Activated CD8-positive, alpha-beta T cell treated with anti-CD3 and anti-CD28 coated beads, Interleukin-2, amount 10 ng/mL, durations not matched to agents 7 days and 5 days (primary cell): ENCODE data around the gene MYO18A. TPM values are rescaled to one million over a fixed set of nuclear protein-coding genes. Genes with fewer than 3 reads are reported as not detected.

ENCODE experiments used
- ATAC-seq: fragments of 150-1000 bp; cut with Tn5 transposase; one replicate; pipeline ENCODE4 v1.10.0; 2021; ENCODE audit warnings: moderate library complexity
- CTCF ChIA-PET: fragments of 350-600 bp; sonication (Branson Sonifier 250); formaldehyde crosslinking; loops from one replicate; lab custom pipeline; 2021; ENCODE audit warnings: antibody characterized with exemption; lab: Charles Lee
- POLR2A ChIA-PET: fragments of 350-600 bp; sonication (Branson Sonifier 250); formaldehyde crosslinking; loops from one replicate; lab custom pipeline; 2021; ENCODE audit warnings: antibody characterized with exemption; lab: Charles Lee
- DNase-seq: peaks from one replicate; pipeline ENCODE4 v3.0.0-alpha.2; 2020
- H3K27ac Mint-ChIP-seq: one replicate; pipeline ENCODE4 v1.8.0; 2021; ENCODE audit warnings: mild to moderate bottlenecking, mixed read lengths
- H3K27me3 Mint-ChIP-seq: one replicate; pipeline ENCODE4 v1.8.0; 2021; ENCODE audit warnings: low read depth, mixed read lengths
- H3K36me3 Mint-ChIP-seq: one replicate; pipeline ENCODE4 v1.8.0; 2021; ENCODE audit warnings: low read depth, mixed read lengths
- H3K4me1 Mint-ChIP-seq: one replicate; pipeline ENCODE4 v1.8.0; 2021; ENCODE audit warnings: low read depth, mixed read lengths
- H3K4me3 Mint-ChIP-seq: one replicate; pipeline ENCODE4 v1.8.0; 2021; ENCODE audit warnings: mild to moderate bottlenecking, mixed read lengths
- H3K9me3 Mint-ChIP-seq: one replicate; pipeline ENCODE4 v1.8.0; 2022; ENCODE audit warnings: mixed read lengths; ENCODE audit not compliant: insufficient read depth
- total RNA-seq, 2 experiments: library from RNA; stranded (reverse); gene quantifications; one replicate each; pipeline ENCODE4 v1.2.3, GENCODE V29; 2021

Gene MYO18A
- total RNA-seq, 2 experiments from 2014 or later = 53.4 to 53.8 TPM

DNA sequence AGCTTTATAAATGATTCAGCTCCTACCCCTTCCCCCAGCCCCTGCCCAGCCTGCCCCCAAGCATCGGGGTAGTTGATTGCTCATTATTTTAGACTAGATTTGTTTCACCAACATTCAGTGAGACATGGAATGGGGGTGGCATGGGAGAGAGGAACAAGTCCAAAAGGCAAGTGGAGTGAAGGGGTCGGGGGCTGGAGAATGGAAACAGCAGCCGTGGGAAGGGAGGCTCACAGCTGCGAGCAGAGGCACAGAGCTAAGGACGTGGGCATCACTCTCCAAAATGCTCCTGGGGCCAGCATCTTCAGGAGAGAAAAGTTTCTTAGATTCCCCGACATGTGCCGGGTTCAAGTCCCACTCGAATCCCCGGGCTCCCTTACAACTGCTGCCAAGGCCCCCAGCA lies 118.0 kb downstream of the MYO18A start:
- peaks cover 4% of the 10 kb centered on the region for H3K27me3 Mint-ChIP-seq
- ATAC-seq (no peak), DNase-seq (no peak)
- no peak overlapping the region for H3K27ac Mint-ChIP-seq
- no peaks in the 10 kb centered on the region for H3K4me1 Mint-ChIP-seq
- no peaks in the 10 kb centered on the region for H3K9me3 Mint-ChIP-seq
- no peaks in the 10 kb centered on the region for H3K36me3 Mint-ChIP-seq
- no peak overlapping the region for H3K4me3 Mint-ChIP-seq
- POLR2A ChIA-PET = no interaction called here
- CTCF ChIA-PET = no interaction called here

DNA sequence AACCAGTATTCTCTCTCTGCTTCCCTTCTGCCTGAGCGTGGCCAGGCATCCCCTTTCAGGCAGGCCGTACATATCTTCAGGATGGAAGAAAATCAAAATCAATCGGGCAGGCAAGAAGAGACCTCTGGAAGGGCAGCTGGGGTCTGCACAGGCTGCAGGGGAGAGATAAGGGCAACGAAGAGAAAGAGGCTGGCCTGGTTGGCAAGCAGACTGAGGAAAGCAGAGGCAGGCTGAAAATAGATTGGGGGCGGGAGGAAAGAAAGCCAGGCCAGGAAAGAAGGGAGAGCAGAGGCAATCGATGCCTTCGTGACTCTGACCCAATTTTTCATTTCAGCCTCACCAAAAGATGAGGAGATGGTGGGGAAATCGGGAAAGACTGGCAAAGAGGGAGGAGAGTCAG lies 119.2 kb downstream of the MYO18A start:
- no peak for DNase-seq
- no peak overlapping the region for H3K27ac Mint-ChIP-seq
- H3K4me3 Mint-ChIP-seq = no peak overlapping the region
- peaks cover 8% of the 10 kb centered on the region for H3K27me3 Mint-ChIP-seq
- no peak for ATAC-seq
- ChIA-PET POLR2A (no interaction called here), CTCF (no interaction called here)
- no peaks in the 10 kb centered on the region for H3K36me3 Mint-ChIP-seq
- H3K9me3 Mint-ChIP-seq = no peaks in the 10 kb centered on the region
- H3K4me1 Mint-ChIP-seq = no peaks in the 10 kb centered on the region

GRCh38 chr17:29060475-29060874 lies 119.7 kb downstream of the MYO18A start:
- CTCF ChIA-PET = no interaction called here
- H3K9me3 Mint-ChIP-seq = no peaks in the 10 kb centered on the region
- H3K27me3 Mint-ChIP-seq = peaks cover 8% of the 10 kb centered on the region
- no peak overlapping the region for H3K4me3 Mint-ChIP-seq
- DNase-seq (no peak), ATAC-seq (no peak)
- H3K4me1 Mint-ChIP-seq = no peaks in the 10 kb centered on the region
- POLR2A ChIA-PET = no interaction called here
- H3K27ac Mint-ChIP-seq = no peak overlapping the region
- H3K36me3 Mint-ChIP-seq = no peaks in the 10 kb centered on the region

DNA sequence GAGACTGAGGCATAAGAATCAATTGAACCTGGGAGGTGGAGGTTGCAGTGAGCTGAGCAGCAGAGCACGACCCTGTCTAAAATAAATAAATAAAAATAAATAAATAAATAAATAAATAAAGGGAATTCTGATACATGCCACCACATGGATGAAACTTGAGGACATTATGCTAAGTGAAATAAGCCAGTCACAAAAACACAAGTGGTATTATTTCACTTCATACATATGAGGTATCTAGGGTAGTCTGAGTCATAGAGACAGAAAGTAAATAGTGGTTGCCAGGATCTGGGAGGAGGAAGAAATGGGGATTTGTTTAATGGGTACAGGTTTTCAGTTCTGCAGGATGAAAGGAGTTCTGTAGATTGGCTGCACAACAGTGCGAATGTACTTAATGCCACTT lies 120.9 kb downstream of the MYO18A start:
- DNase-seq = no peak
- Mint-ChIP-seq H3K9me3 (no peaks in the 10 kb centered on the region), H3K27me3 (peaks cover 8% of the 10 kb centered on the region), H3K4me1 (no peaks in the 10 kb centered on the region), H3K36me3 (no peaks in the 10 kb centered on the region), H3K4me3 (no peak overlapping the region), H3K27ac (no peak overlapping the region)
- POLR2A ChIA-PET = no interaction called here
- ATAC-seq = no peak
- CTCF ChIA-PET = no interaction called here

DNA sequence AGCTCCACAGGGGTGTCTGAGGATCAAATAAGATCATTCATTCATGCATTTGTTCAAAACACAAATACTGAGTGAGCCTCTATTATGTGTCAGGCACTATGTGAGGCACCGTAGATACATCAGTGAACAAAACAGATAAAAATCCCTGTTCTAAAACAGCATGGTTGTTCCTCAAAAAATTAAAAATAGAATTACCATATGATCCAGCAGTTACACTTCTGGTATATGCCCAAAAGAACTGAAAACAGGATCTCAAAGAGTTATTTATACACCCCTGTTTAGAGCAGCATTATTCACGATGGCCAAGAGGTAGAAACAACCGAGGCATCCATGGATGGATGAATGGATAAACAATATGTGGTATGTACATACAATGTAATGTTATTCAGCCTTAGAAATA lies 121.8 kb downstream of the MYO18A start:
- ChIA-PET CTCF (no interaction called here), POLR2A (no interaction called here)
- no peak for ATAC-seq
- Mint-ChIP-seq H3K36me3 (no peaks in the 10 kb centered on the region), H3K27me3 (peaks cover 8% of the 10 kb centered on the region), H3K4me1 (no peaks in the 10 kb centered on the region), H3K9me3 (no peaks in the 10 kb centered on the region), H3K4me3 (no peak overlapping the region), H3K27ac (no peak overlapping the region)
- no peak for DNase-seq

GRCh38 chr17:29057361-29057760 lies 122.8 kb downstream of the MYO18A start:
- POLR2A ChIA-PET = no interaction called here
- no peaks in the 10 kb centered on the region for H3K36me3 Mint-ChIP-seq
- ATAC-seq (no peak), DNase-seq (no peak)
- peaks cover 8% of the 10 kb centered on the region for H3K27me3 Mint-ChIP-seq
- CTCF ChIA-PET = no interaction called here
- H3K4me1 Mint-ChIP-seq = no peaks in the 10 kb centered on the region
- H3K4me3 Mint-ChIP-seq = no peak overlapping the region
- no peak overlapping the region for H3K27ac Mint-ChIP-seq
- no peaks in the 10 kb centered on the region for H3K9me3 Mint-ChIP-seq

DNA sequence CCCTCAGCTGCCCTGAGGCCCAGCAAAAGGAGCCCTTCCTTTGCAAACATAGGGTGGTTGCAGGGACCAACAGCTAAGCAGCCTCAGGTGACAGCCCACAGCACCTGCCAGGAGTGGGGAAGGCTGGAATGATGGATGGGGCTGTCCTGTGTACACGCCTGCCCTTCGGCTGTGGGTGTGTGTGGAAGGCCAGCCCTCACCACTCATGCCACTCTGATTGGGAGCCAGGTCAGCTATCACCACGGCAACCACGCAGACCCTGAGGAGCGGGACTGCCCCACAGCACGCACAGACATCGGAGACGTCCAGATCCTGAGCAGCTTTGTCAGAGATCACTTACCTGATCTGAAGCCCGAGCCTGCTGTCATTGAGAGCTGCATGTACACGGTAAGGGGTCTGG lies 125.4 kb downstream of the MYO18A start:
- Mint-ChIP-seq H3K9me3 (no peaks in the 10 kb centered on the region), H3K27ac (no peak overlapping the region), H3K27me3 (peaks cover 8% of the 10 kb centered on the region), H3K4me1 (no peaks in the 10 kb centered on the region), H3K4me3 (no peak overlapping the region), H3K36me3 (no peaks in the 10 kb centered on the region)
- POLR2A ChIA-PET = no interaction called here
- CTCF ChIA-PET = interaction anchor here (1.0 kb wide), 1 partner anchor 89 kb away, joined by 4 read pairs; no protein-coding TSS in a partner anchor
- DNase-seq (no peak), ATAC-seq (no peak)

DNA sequence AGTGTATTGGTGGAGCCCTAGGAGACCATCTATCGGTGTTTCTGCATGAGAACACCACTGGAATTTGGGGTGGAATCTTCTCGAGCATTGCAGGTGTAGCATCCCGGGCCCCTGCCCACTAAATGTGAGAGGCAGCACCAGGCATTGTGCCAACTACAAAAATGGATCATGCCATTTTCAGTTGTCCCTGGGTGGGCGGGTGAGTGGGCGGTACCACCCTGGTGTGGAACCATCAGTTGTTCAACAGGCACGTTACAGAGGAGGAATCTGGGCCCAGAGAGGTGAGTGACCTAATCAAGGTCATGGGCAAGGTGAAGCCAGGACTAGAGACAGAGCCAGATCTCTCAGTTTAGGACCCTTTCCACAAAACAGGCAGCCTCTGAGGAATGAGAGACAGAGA lies 128.5 kb downstream of the MYO18A start:
- H3K27ac Mint-ChIP-seq = no peak overlapping the region
- H3K4me1 Mint-ChIP-seq = no peaks in the 10 kb centered on the region
- ATAC-seq (no peak), DNase-seq (no peak)
- ChIA-PET POLR2A (no interaction called here), CTCF (no interaction called here)
- H3K4me3 Mint-ChIP-seq = no peak overlapping the region
- no peaks in the 10 kb centered on the region for H3K9me3 Mint-ChIP-seq
- no peaks in the 10 kb centered on the region for H3K36me3 Mint-ChIP-seq
- H3K27me3 Mint-ChIP-seq = peaks cover 8% of the 10 kb centered on the region

GRCh38 chr17:29051194-29051593 lies 129.0 kb downstream of the MYO18A start:
- H3K4me1 Mint-ChIP-seq = no peaks in the 10 kb centered on the region
- H3K27me3 Mint-ChIP-seq = peaks cover 12% of the 10 kb centered on the region
- no peak overlapping the region for H3K27ac Mint-ChIP-seq
- no peaks in the 10 kb centered on the region for H3K9me3 Mint-ChIP-seq
- POLR2A ChIA-PET = no interaction called here
- no peaks in the 10 kb centered on the region for H3K36me3 Mint-ChIP-seq
- H3K4me3 Mint-ChIP-seq = no peak overlapping the region
- ATAC-seq = no peak
- CTCF ChIA-PET = no interaction called here
- DNase-seq = no peak

DNA sequence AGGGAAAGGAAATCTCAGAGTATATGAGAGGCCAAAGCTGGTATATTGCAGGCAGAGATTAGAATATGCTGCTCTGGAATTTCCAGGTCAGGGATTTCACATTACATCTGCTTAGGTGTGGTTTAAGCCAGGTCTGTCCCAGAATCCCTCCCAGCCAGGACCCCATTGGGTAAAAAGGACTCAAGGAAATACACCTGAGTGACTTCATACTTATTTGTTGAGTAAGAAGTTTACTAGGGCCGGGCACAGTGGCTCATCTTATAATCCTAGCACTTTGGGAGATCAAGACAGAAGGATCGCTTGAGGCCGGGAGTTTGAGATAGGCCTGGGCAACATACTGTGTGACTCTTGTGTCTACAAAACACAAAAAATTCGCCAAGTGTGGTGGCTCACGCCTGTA lies 130.0 kb downstream of the MYO18A start:
- Mint-ChIP-seq H3K4me1 (no peaks in the 10 kb centered on the region), H3K9me3 (no peaks in the 10 kb centered on the region), H3K4me3 (no peak overlapping the region), H3K27me3 (peaks cover 12% of the 10 kb centered on the region), H3K27ac (no peak overlapping the region), H3K36me3 (no peaks in the 10 kb centered on the region)
- ChIA-PET CTCF (no interaction called here), POLR2A (no interaction called here)
- ATAC-seq (no peak), DNase-seq (no peak)

GRCh38 chr17:29049541-29050145 lies 130.6 kb downstream of the MYO18A start:
- CTCF ChIA-PET = interaction anchor here (0.9 to 1.2 kb wide), 2 partner anchors 14 to 84 kb away, joined by 3 to 7 read pairs; no protein-coding TSS in a partner anchor
- Mint-ChIP-seq H3K9me3 (no peaks in the 10 kb centered on the region), H3K27ac (no peak overlapping the region), H3K36me3 (no peaks in the 10 kb centered on the region), H3K4me1 (no peaks in the 10 kb centered on the region), H3K4me3 (no peak overlapping the region), H3K27me3 (peaks cover 12% of the 10 kb centered on the region)
- POLR2A ChIA-PET = no interaction called here
- ATAC-seq (no peak), DNase-seq (no peak)

DNA sequence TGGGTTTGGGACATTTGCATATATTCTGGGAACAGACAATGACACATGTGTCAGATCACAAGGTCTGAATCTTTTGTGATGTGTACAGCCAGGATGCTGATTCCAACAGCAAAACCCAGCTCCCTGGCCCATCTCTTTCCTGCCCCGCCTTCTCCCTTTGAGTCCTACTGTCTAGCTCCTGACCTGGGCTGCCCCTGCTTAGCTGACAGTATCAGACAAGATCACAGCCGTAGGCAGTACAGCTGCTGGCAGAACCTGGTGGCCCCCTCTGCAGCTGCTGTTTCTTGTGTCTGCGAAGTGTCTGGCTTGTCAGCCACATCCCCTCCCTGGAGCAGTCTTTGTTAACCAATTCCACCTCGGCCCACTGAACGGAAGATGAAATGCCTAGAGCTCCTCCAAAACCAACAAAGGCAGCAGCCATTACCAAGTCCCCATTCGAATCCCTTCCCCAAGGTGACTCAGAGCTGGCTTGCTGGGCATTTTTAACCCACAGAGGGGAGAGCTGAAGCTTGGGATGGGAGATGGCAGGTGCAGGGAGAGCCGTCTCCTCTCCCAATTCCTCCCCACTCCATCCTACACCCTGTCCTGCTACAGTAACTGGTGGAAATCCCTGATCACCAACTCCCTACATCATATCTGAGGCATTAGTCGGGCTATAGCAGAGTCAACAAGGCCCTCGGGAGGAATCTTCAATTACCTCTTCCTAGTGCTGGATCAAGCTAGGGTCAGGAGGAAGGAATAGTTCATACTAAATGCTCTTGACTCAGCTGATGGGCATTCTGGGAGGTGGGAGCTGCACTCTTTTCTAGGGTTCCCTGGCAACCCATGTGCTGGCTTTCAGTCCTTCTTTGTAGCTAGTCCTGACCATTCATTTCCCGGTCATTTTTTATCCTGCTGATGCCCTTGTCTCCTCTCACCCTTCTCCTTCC lies 131.5 kb downstream of the MYO18A start:
- Mint-ChIP-seq H3K27me3 (peaks cover 12% of the 10 kb centered on the region), H3K9me3 (no peaks in the 10 kb centered on the region), H3K36me3 (no peaks in the 10 kb centered on the region), H3K4me1 (no peaks in the 10 kb centered on the region), H3K4me3 (no peak overlapping the region), H3K27ac (no peak overlapping the region)
- DNase-seq (no peak), ATAC-seq (no peak)
- CTCF ChIA-PET = interaction anchor here (0.6 to 2.4 kb wide), 5 partner anchors 13 to 100 kb away, joined by 3 to 9 read pairs (median 3); no protein-coding TSS in a partner anchor
- POLR2A ChIA-PET = no interaction called here
